ENCODE data around the gene ADGRG1.

ADGRG1 gene

DNA sequence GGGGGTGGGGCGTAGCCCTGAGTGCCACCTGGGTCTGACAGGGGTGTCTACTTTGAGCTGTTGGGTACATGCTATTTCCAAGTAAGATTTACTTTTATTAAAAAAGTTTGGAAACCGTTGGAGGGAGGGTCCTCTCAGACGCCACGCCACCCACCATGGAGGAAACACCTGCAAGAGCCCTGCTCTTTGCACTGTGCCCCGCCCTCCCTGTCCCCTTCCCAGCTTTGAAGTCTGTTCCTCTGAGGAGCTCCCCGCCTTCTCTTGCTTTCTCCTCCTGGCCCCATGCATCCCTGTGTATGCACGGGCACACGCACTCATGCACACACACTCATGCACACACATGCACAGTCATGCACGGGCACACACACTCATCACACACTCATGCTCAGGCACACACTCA lies 15.5 kb downstream of the ADGRG1 start:
- no peak overlapping the region for H3K9ac ChIP-seq (ENCODE audit: low read length)
- no peak overlapping the region for H3K27ac ChIP-seq (ENCODE audit: low read depth, low read length)
- H3K4me3 ChIP-seq (ENCODE audit: low read length): no peak overlapping the region
- H3K27me3 ChIP-seq (ENCODE audit: control insufficient read depth, insufficient read depth, low read length): peaks cover 4% of the 10 kb centered on the region
- peaks cover 5% of the 10 kb centered on the region for H3K36me3 ChIP-seq (ENCODE audit: control insufficient read depth, insufficient read depth, low read length)
- H3K4me1 ChIP-seq (ENCODE audit: control insufficient read depth, insufficient read depth, low read length): no peaks in the 10 kb centered on the region

DNA sequence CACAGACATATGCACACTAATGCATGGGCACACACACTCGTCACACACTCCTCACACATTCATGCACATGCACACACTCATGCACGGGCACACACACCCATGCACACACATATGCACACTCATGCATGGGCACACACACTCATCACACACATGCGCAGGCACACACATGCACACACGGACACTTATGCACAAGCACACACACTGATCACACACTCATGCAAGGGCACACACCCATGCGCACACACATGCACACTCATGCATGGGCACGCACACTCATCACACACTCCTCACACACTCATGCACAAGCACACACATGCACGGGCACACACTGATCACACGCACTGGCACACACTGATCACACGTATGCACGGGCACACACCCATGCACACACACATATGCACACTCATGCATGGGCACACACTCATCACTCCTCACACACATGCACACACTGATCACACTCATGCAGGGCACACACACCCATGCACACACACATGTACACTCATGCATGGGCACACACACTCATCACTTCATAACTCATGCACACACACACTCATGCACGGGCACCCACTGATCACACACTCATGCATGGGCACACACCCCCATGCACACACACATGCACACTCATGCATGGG lies 16.1 kb downstream of the ADGRG1 start:
- no peak overlapping the region for H3K9ac ChIP-seq (ENCODE audit: low read length)
- no peak overlapping the region for H3K27ac ChIP-seq (ENCODE audit: low read depth, low read length)
- peaks cover 5% of the 10 kb centered on the region for H3K36me3 ChIP-seq (ENCODE audit: control insufficient read depth, insufficient read depth, low read length)
- H3K27me3 ChIP-seq (ENCODE audit: control insufficient read depth, insufficient read depth, low read length): peaks cover 4% of the 10 kb centered on the region
- no peak overlapping the region for H3K4me3 ChIP-seq (ENCODE audit: low read length)
- no peaks in the 10 kb centered on the region for H3K4me1 ChIP-seq (ENCODE audit: control insufficient read depth, insufficient read depth, low read length)

DNA sequence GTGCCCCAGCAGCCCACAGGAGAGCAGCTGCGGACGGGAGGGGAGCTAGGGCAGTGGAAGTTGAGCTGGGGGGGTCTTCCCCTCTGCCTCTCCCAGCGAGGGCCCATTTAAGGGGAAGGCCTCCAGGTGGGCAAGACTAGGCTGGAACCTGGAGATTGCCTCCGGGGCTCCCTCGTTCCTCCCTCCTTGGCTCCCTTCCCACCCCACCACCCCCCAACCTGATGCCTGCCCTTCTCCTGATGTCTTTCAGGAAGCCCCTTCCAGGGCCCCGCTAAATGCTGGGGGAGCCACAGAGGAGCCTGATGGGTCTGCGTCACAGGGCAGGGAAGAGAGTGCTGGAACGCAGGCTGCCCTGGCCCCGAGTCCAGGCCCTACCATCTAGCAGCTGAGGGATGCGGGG lies 16.7 kb downstream of the ADGRG1 start:
- Histone ChIP-seq H3K9ac (ENCODE audit: low read length) (no peak overlapping the region), H3K27ac (ENCODE audit: low read depth, low read length) (no peak overlapping the region), H3K36me3 (ENCODE audit: control insufficient read depth, insufficient read depth, low read length) (peaks cover 5% of the 10 kb centered on the region), H3K4me3 (ENCODE audit: low read length) (no peak overlapping the region), H3K4me1 (ENCODE audit: control insufficient read depth, insufficient read depth, low read length) (no peaks in the 10 kb centered on the region), H3K27me3 (ENCODE audit: control insufficient read depth, insufficient read depth, low read length) (peaks cover 4% of the 10 kb centered on the region)

DNA sequence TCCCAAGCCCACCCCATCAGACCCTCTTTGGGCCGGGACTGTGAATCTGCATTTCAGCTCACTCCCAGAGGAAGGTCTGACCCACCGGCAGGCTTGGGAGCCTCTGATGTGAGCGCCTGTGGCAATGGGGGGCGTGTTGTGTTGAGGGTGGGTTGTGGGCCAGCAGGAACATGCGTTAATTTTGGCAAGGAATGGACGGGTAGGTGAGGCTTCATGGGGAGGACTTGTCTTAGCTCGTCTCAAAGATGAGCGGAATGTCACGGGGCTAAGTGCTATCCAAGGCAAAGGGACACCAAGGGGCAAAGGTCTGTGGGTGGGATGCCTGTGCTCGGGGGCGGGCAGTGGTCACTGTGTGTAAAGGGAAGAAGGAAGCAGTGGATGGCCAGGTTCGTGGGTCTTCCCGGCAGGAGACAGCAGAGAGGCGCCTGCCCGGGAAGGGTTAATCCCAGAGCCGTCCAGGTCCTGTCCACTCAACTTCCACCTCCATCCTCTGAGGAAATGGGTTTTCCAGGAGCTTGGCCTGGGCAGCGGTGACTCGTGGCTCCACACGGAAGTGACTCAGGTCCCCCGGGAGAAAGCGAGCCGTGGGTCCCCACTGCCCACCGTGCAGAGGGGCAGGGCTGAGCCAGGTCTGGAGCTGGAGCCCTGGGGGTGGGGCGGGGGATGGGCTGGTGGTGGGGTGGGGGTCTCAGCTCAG lies 17.4 kb downstream of the ADGRG1 start:
- Histone ChIP-seq H3K27ac (ENCODE audit: low read depth, low read length) (no peak overlapping the region), H3K4me3 (ENCODE audit: low read length) (no peak overlapping the region), H3K27me3 (ENCODE audit: control insufficient read depth, insufficient read depth, low read length) (peaks cover 4% of the 10 kb centered on the region), H3K36me3 (ENCODE audit: control insufficient read depth, insufficient read depth, low read length) (peaks cover 5% of the 10 kb centered on the region), H3K4me1 (ENCODE audit: control insufficient read depth, insufficient read depth, low read length) (no peaks in the 10 kb centered on the region), H3K9ac (ENCODE audit: low read length) (no peak overlapping the region)

DNA sequence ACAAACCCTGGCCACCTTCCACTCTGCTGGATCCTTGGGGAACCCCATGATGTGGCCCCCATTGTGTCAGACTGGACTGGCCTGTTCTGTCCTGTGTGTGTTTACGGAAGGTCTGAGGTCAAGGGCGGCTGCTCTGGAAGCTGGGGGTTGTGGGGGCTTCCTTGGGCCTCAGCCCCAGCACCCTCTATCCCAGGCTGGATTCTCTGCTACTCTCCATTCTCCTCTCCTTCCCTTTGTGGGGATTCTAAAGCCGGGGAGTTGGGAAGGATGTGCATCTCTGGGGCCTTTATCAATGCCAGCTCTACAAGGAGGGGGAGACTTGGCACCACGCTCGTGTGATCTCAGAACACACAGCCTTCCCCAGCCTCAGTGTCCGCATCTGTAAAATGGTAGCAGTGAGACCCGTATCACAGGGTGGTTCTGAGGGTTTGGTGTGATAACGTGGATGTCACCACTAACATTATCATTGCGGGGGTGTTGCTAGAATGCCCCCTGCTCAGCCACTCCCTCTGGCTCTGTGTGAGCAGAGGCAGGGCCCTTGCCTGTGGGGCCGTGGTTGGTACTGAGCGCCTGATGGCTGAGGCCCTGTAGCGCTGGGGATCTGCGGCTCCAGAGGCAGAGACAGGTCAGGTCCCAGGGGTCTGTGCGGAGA lies 18.1 kb downstream of the ADGRG1 start:
- H3K27ac ChIP-seq (ENCODE audit: low read depth, low read length): no peak overlapping the region
- peaks cover 4% of the 10 kb centered on the region for H3K27me3 ChIP-seq (ENCODE audit: control insufficient read depth, insufficient read depth, low read length)
- peaks cover 5% of the 10 kb centered on the region for H3K36me3 ChIP-seq (ENCODE audit: control insufficient read depth, insufficient read depth, low read length)
- no peak overlapping the region for H3K4me3 ChIP-seq (ENCODE audit: low read length)
- no peaks in the 10 kb centered on the region for H3K4me1 ChIP-seq (ENCODE audit: control insufficient read depth, insufficient read depth, low read length)
- no peak overlapping the region for H3K9ac ChIP-seq (ENCODE audit: low read length)

DNA sequence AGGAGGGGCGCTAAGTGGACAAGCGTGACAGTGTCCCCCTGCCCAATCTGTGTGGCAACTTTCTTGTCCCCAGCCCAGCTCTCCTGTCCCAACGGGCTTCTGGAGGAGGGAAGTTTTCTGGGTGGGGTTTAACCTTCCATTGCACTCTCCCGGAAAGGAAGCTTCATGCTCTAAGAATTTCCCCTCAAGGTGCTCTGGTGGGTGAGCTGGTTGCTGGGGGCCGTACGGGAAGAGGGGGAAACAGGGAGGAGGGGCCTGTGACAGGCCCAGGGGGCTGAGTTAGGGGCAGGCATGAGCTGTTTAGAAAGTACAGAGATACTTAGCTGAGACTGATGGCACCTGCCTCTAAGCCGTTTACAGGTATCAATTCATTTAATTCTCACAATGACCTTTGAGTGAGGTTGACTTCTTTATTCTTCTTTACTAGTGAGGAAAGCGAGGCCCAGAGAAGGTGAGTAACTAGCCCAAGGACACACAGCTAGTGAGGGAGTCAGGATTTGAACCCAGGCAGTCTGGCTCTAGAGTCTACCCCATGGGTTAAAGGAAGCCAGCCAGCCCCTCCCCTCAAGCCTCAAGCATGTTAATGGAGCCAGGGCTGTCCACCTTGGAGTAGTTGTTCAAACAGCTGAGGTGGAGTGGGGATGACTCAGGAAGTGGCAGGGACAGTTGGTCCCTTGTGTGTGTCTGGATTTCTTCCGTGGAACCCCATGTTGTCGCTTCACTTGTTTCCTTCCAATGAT lies 18.9 kb downstream of the ADGRG1 start:
- Histone ChIP-seq H3K4me1 (ENCODE audit: control insufficient read depth, insufficient read depth, low read length) (no peaks in the 10 kb centered on the region), H3K4me3 (ENCODE audit: low read length) (no peak overlapping the region), H3K27ac (ENCODE audit: low read depth, low read length) (no peak overlapping the region), H3K36me3 (ENCODE audit: control insufficient read depth, insufficient read depth, low read length) (peaks cover 5% of the 10 kb centered on the region), H3K27me3 (ENCODE audit: control insufficient read depth, insufficient read depth, low read length) (peaks cover 4% of the 10 kb centered on the region), H3K9ac (ENCODE audit: low read length) (no peak overlapping the region)

DNA sequence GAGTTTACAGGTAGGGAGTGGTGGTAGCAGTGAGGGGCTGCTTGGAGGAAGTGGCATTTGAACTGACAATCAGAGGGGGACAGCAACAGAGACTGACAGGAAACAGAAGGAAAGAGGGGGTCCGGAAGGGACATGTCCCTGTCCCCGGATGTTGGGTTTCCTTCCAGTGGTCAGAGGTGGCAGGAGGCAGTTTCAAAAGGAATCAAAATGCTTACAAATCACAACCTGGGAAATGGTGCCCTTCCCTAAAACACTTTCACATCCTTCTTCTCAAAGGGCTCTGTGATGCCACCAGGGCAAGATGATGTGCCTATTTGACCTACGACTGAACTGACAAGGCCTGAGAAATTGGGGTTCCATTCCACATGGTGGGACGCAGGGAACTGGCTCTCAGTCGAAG lies 19.7 kb downstream of the ADGRG1 start:
- Histone ChIP-seq H3K9ac (ENCODE audit: low read length) (no peak overlapping the region), H3K36me3 (ENCODE audit: control insufficient read depth, insufficient read depth, low read length) (peaks cover 5% of the 10 kb centered on the region), H3K4me3 (ENCODE audit: low read length) (no peak overlapping the region), H3K27ac (ENCODE audit: low read depth, low read length) (no peak overlapping the region), H3K4me1 (ENCODE audit: control insufficient read depth, insufficient read depth, low read length) (no peaks in the 10 kb centered on the region), H3K27me3 (ENCODE audit: control insufficient read depth, insufficient read depth, low read length) (peaks cover 4% of the 10 kb centered on the region)

DNA sequence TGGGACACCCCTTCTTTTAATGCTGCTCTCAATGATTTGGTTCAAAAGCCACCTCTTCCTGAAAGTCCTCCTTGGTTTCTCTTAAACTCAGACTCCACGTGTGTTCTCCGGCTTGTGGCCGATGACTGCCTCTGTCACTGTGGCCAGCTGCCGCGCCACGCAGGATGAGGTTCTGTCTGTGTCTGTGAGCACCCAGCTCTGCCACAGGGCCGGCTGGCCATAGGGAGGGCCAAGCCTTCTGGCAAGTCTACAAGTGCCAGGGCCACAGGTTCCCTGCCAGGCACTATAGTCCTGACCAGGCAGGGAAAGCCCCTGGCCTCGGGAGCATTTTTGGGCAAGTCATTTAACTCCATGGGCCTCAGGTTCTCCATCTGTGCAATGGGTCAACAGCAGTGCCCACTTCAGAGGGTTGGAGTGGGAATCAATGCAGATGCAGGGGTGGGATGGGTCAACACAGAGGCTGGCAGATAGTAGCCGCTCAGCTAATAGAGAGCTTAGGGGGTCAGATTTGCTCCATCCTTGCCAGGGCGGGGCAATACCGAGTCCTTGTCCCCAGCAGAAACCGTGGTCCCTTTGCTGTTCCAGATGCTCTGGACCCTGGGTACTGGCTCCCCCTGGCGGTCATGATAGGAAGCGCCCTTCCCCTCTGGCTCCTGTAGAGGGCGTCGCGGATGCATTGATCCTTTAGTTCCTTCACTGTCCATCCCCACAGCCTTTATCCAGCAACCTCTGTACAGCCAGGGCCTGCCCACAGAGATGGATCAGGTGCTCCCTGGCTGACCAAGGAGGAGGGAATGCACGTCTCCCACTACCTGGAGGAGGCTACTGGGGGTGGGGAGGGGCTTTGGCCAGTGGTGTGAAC lies 20.4 kb downstream of the ADGRG1 start:
- H3K27ac ChIP-seq (ENCODE audit: low read depth, low read length): no peak overlapping the region
- no peaks in the 10 kb centered on the region for H3K4me1 ChIP-seq (ENCODE audit: control insufficient read depth, insufficient read depth, low read length)
- no peak overlapping the region for H3K4me3 ChIP-seq (ENCODE audit: low read length)
- H3K27me3 ChIP-seq (ENCODE audit: control insufficient read depth, insufficient read depth, low read length): peaks cover 4% of the 10 kb centered on the region
- peaks cover 5% of the 10 kb centered on the region for H3K36me3 ChIP-seq (ENCODE audit: control insufficient read depth, insufficient read depth, low read length)
- H3K9ac ChIP-seq (ENCODE audit: low read length): no peak overlapping the region

DNA sequence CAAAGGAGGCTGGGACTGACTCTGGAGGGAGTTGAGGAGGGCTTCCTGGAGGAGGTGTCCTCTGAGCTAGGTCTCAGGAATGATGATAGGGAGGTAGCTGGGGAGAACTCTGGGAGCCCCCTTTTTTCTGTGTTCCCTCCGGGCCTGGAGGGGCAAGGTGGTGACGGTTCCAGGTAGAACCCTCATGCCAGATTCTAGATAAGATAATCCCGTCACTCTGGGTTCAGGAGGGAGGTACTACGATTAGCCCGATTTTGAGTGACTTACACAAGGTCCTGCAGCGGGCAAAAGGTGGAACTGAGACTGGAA lies 21.0 kb downstream of the ADGRG1 start:
- Histone ChIP-seq H3K27ac (ENCODE audit: low read depth, low read length) (no peak overlapping the region), H3K27me3 (ENCODE audit: control insufficient read depth, insufficient read depth, low read length) (peaks cover 3% of the 10 kb centered on the region), H3K36me3 (ENCODE audit: control insufficient read depth, insufficient read depth, low read length) (peaks cover 4% of the 10 kb centered on the region), H3K4me1 (ENCODE audit: control insufficient read depth, insufficient read depth, low read length) (no peaks in the 10 kb centered on the region), H3K4me3 (ENCODE audit: low read length) (no peak overlapping the region), H3K9ac (ENCODE audit: low read length) (no peak overlapping the region)

DNA sequence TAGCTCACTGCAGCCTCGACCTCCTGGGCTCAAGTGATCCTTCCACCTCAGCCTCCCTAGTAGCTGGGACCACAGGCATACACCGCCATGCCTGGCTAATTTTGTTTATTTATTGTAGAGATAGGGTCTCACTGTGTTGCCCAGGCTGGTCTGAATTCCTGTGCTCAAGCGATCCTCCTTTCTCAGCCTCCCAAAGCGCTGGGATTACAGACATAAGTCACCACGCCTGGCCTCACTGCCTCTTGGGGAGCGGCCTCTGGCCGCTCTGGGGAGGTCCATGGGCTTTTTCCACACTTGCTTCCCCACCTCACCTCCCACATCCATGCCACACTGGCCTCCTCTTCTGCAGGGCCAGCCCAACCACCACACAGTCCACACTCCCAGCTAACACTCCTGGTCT lies 21.4 kb downstream of the ADGRG1 start:
- Histone ChIP-seq H3K27me3 (ENCODE audit: control insufficient read depth, insufficient read depth, low read length) (no peaks in the 10 kb centered on the region), H3K9ac (ENCODE audit: low read length) (no peak overlapping the region), H3K4me3 (ENCODE audit: low read length) (no peak overlapping the region), H3K4me1 (ENCODE audit: control insufficient read depth, insufficient read depth, low read length) (no peaks in the 10 kb centered on the region), H3K36me3 (ENCODE audit: control insufficient read depth, insufficient read depth, low read length) (no peaks in the 10 kb centered on the region), H3K27ac (ENCODE audit: low read depth, low read length) (no peak overlapping the region)

DNA sequence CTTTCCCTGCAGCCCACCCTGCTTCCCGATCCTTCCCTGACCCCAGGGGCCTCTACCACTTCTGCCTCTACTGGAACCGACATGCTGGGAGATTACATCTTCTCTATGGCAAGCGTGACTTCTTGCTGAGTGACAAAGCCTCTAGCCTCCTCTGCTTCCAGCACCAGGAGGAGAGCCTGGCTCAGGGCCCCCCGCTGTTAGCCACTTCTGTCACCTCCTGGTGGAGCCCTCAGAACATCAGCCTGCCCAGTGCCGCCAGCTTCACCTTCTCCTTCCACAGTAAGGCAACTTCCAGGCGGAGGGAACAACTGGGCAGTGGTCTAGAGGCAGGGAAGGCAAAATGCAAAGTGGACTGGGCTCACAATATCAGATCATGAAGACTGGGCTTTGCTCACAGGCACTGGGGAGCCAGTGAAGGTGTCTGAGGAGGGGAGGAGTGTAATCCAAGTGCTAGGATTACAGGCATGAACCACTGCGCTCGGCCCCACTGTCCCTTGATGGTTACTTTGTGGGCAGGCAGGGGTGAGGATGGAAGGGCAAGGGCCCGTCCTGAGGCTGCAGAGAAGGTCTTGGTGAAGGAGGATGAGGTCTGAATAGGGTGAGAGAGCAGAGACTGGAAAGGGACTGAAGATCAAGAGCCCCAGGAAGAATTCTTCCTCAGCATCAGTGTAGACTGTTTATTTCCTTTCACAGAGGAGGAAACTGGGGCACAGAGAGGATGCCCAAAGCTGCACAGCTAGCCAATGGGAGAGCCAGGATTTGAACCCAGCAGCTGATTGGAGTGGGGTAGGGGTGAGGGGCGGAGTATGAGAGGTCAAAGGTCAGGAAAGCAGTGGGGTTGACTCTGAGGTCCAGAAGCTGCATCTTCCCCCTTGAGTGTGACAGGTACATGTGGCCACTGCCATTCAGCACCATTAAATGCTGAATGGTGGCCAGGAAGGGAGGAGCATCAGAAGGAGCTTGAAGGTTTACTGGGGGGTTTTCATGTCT lies 23.2 kb downstream of the ADGRG1 start:
- Histone ChIP-seq H3K36me3 (ENCODE audit: control insufficient read depth, insufficient read depth, low read length) (no peaks in the 10 kb centered on the region), H3K4me1 (ENCODE audit: control insufficient read depth, insufficient read depth, low read length) (no peaks in the 10 kb centered on the region), H3K9ac (ENCODE audit: low read length) (no peak overlapping the region), H3K4me3 (ENCODE audit: low read length) (no peak overlapping the region), H3K27ac (ENCODE audit: low read depth, low read length) (no peak overlapping the region), H3K27me3 (ENCODE audit: control insufficient read depth, insufficient read depth, low read length) (no peaks in the 10 kb centered on the region)

All from rectal smooth muscle tissue (tissue), 1 donor.